Skeletal muscle tissue (tissue), 4 donors: ENCODE data around the gene POLH. TPM values are rescaled to one million over a fixed set of nuclear protein-coding genes. Genes with fewer than 3 reads are reported as not detected.

Source experiments
- H3K27ac ChIP-seq: one replicate; pipeline ENCODE4 v1.7.0; 2013; ENCODE audit warnings: mild to moderate bottlenecking, low read depth, low read length, inconsistent platforms
- H3K27me3 ChIP-seq, 3 donors: one replicate each; pipeline ENCODE4 v1.7.0; 2013; ENCODE audit warnings: low read length in 3 of 3; ENCODE audit not compliant: control insufficient read depth in 3 of 3, insufficient read depth in 3 of 3
- H3K36me3 ChIP-seq, 3 donors: one replicate each; pipeline ENCODE4 v1.7.0; 2013; ENCODE audit warnings: low read length in 3 of 3; ENCODE audit not compliant: control insufficient read depth in 3 of 3, insufficient read depth in 3 of 3
- H3K4me1 ChIP-seq, 3 donors: one replicate each; pipeline ENCODE4 v1.7.0; 2013; ENCODE audit warnings: low read length in 3 of 3, mild to moderate bottlenecking in 3 of 3; ENCODE audit not compliant: control insufficient read depth in 3 of 3, insufficient read depth in 3 of 3
- H3K4me3 ChIP-seq, 3 donors: one replicate each; pipeline ENCODE4 v1.7.0; 2013; ENCODE audit warnings: low read length in 3 of 3
- H3K9ac ChIP-seq, 3 donors: one replicate each; pipeline ENCODE4 v1.7.0; 2013; ENCODE audit warnings: low read length in 3 of 3, mild to moderate bottlenecking in 3 of 3, moderate library complexity in 2 of 3, low read depth in 1 of 3
- H3K9me3 ChIP-seq, 3 donors: one replicate each; pipeline ENCODE4 v1.7.0; 2013; ENCODE audit warnings: low read length in 3 of 3; ENCODE audit not compliant: control insufficient read depth in 3 of 3
- total RNA-seq: library from RNA; depleted of rRNA; stranded (reverse); fragments of >200 nt; gene quantifications from one replicate; pipeline ENCODE4 v1.2.3, GENCODE V29; 2014
- donor health status: Osteomylitis.

POLH gene
- total RNA-seq, 1 donor from 2014 or later: 9.9 TPM

GRCh38 chr6:43600595-43600994 lies 24.6 kb downstream of the POLH start:
- Histone ChIP-seq H3K27me3 (no peaks in the 10 kb centered on the region), H3K9ac (no peak overlapping the region), H3K36me3 (peaks cover 14 to 29% (median 28%) of the 10 kb centered on the region in 3 donors), H3K4me3 (no peak overlapping the region), H3K9me3 (no peaks in the 10 kb centered on the region), H3K27ac (no peak overlapping the region), H3K4me1 (no peaks in the 10 kb centered on the region)

GRCh38 chr6:43604174-43604573 lies 28.2 kb downstream of the POLH start:
- peaks cover 8 to 26% (median 21%) of the 10 kb centered on the region in 3 donors for H3K36me3 ChIP-seq
- no peaks in the 10 kb centered on the region for H3K9me3 ChIP-seq
- no peaks in the 10 kb centered on the region for H3K27me3 ChIP-seq
- no peaks in the 10 kb centered on the region for H3K4me1 ChIP-seq
- H3K4me3 ChIP-seq: no peak overlapping the region
- no peak overlapping the region for H3K9ac ChIP-seq
- no peak overlapping the region for H3K27ac ChIP-seq

GRCh38 chr6:43606019-43606418 lies 30.0 kb downstream of the POLH start:
- no peak overlapping the region for H3K9ac ChIP-seq
- no peak overlapping the region for H3K4me3 ChIP-seq
- H3K27me3 ChIP-seq: no peaks in the 10 kb centered on the region
- H3K36me3 ChIP-seq: peaks cover 12 to 29% (median 27%) of the 10 kb centered on the region in 3 donors
- no peaks in the 10 kb centered on the region for H3K4me1 ChIP-seq
- H3K9me3 ChIP-seq: no peaks in the 10 kb centered on the region
- H3K27ac ChIP-seq: no peak overlapping the region

GRCh38 chr6:43608310-43608763 lies 32.4 kb downstream of the POLH start:
- Histone ChIP-seq H3K4me1 (no peaks in the 10 kb centered on the region), H3K9ac (no peak overlapping the region), H3K27me3 (no peaks in the 10 kb centered on the region), H3K27ac (no peak overlapping the region), H3K4me3 (no peak overlapping the region), H3K36me3 (peaks cover 11 to 39% (median 31%) of the 10 kb centered on the region in 3 donors), H3K9me3 (no peaks in the 10 kb centered on the region)

- Histone ChIP-seq H3K9me3 (no peaks in the 10 kb centered on the region), H3K27me3 (no peaks in the 10 kb centered on the region), H3K4me1 (no peaks in the 10 kb centered on the region), H3K27ac (no peak overlapping the region), H3K36me3 (peaks cover 9 to 38% (median 33%) of the 10 kb centered on the region in 3 donors), H3K4me3 (no peak overlapping the region), H3K9ac (no peak overlapping the region)
These were observed 32.8 kb downstream of the POLH start for GRCh38 chr6:43608807-43609206.

GRCh38 chr6:43609402-43609801 lies 33.4 kb downstream of the POLH start:
- H3K27ac ChIP-seq: no peak overlapping the region
- H3K4me1 ChIP-seq: no peaks in the 10 kb centered on the region
- H3K4me3 ChIP-seq: no peak overlapping the region
- no peak overlapping the region for H3K9ac ChIP-seq
- no peaks in the 10 kb centered on the region for H3K27me3 ChIP-seq
- H3K9me3 ChIP-seq: no peaks in the 10 kb centered on the region
- peaks cover 15 to 38% (median 33%) of the 10 kb centered on the region in 3 donors for H3K36me3 ChIP-seq

GRCh38 chr6:43610431-43610830 lies 34.4 kb downstream of the POLH start:
- Histone ChIP-seq H3K9ac (no peak overlapping the region), H3K9me3 (no peaks in the 10 kb centered on the region), H3K4me3 (no peak overlapping the region), H3K27ac (no peak overlapping the region), H3K4me1 (no peaks in the 10 kb centered on the region), H3K27me3 (no peaks in the 10 kb centered on the region), H3K36me3 (peaks cover 15 to 28% (median 28%) of the 10 kb centered on the region in 3 donors)

- H3K27ac ChIP-seq: no peak overlapping the region
- H3K4me3 ChIP-seq: no peak overlapping the region
- no peaks in the 10 kb centered on the region for H3K4me1 ChIP-seq
- no peaks in the 10 kb centered on the region for H3K27me3 ChIP-seq
- H3K9me3 ChIP-seq: no peaks in the 10 kb centered on the region
- H3K36me3 ChIP-seq: peaks cover 15 to 28% (median 26%) of the 10 kb centered on the region in 3 donors
- no peak overlapping the region for H3K9ac ChIP-seq
These were observed 37.9 kb downstream of the POLH start for GRCh38 chr6:43613721-43614395.

- H3K27ac ChIP-seq: no peak overlapping the region
These were observed 38.4 kb downstream of the POLH start for GRCh38 chr6:43614396-43614730.

GRCh38 chr6:43616725-43617472 lies 40.9 kb downstream of the POLH start:
- Histone ChIP-seq H3K9me3 (no peaks in the 10 kb centered on the region), H3K27ac (no peak overlapping the region), H3K36me3 (peaks cover 24 to 38% (median 34%) of the 10 kb centered on the region in 3 donors), H3K4me1 (no peaks in the 10 kb centered on the region), H3K4me3 (no peak overlapping the region), H3K27me3 (no peaks in the 10 kb centered on the region), H3K9ac (no peak overlapping the region)

More at GRCh38 chr6:43614396-43614730, 38.4 kb downstream of the POLH start:
- no peak overlapping the region for H3K9ac ChIP-seq
- H3K36me3 ChIP-seq: peaks cover 15 to 28% (median 26%) of the 10 kb centered on the region in 3 donors
- H3K9me3 ChIP-seq: no peaks in the 10 kb centered on the region
- no peaks in the 10 kb centered on the region for H3K4me1 ChIP-seq
- no peak overlapping the region for H3K4me3 ChIP-seq
- no peaks in the 10 kb centered on the region for H3K27me3 ChIP-seq
